Activated gamma-delta T cell treated with Interleukin-2 at 50 U/mL for 16 hours (primary cell): Measurements from ENCODE around the gene HNRNPCL4.
"Not testable (repeated sequence)": the region's sequence is repeated elsewhere in the genome, so short reads cannot be mapped to it uniquely, and the experiment has no call there.

Source experiments
- DNase-seq: peaks from one replicate; pipeline ENCODE4 v3.0.0-alpha.2; 2020

The HNRNPCL4 gene

DNA sequence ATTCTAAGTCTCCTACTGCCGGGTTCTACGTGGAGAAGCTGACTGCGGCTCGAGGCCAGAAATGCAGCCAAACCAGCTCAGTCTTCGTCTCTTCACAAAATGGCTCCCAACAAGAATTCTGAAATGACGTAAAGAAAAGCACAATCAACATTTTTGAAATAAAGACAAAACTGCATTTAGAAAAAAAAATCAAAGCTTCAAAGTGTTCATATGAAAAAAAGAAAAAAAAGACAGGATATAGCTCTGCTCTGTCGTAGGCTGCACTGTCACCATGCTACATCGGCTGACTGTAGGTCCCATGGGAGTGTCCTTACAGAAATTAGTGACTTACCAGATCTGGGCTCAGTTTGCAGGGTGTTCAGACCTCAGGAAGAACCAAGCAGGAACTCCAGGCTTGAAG lies at the start of gene HNRNPCL4:
HNRNPCL4 (minus strand) TSS at position 101 of the 400 bp plus-strand sequence. CDS start 164 bp downstream, outside the sequence.
- DNase-seq: not testable (repeated sequence)

DNA sequence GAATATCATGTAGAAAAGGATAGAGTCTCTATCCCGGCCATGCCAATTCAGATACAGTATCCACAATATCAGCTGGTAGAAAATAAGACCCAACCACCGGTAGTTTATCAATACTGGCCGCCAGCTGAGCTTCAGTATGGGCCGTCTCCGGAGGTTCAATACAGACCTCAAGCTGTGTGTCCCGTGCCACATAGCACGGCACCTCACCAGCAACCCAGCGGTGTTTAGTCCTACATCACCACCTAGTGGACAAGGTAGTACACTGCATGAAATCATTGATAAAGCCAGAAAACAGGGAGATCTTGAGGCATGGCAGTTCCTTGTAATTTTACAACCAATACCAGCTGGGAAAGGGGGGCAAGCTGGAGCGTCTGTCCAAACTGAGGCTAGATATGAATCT lies 43.3 kb upstream of the HNRNPCL4 start:
- not testable (repeated sequence) for DNase-seq

DNA sequence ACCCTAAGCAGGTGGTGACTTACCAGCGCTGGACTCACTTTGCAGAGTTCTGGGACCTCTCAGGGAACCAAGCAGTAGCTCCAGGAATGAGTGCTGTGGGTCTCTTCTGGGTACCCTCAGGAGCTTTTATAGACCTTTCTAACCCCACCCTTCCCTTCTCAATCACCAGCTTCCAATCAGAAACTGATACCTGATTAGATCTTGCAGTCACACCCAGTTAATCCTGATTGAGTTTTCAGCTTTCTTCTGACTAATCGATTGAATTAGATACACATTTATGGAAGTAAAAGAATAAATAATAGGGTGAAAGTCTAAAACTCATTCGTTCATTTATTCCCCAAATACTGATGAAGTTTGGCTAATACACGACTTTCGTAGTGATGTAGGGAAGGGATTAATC lies 35.9 kb upstream of the HNRNPCL4 start, which contains the start of gene PRAMEF13:
PRAMEF13 (minus strand) TSS at position 101 of the 400 bp plus-strand sequence. CDS start 1,820 bp downstream, outside the sequence.
- not testable (repeated sequence) for DNase-seq

DNA sequence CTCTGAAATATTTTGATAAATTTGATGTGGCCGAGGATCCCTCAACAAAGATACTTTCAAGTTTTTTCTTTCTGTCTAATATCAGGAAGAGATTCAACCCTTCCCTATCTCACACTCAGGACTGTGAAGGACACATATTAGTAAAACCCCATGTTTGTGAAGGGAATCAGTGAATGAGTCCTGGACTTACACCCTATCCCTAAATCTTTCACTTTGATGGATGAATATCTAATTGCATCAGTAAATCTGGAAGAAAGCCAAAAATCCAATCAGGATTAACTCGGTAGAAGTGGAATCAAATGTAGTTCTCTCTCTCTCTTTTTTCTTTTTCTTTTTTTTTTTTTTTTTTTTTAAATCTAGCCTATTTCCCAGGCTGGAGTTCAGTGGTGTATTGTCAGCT lies 6.1 kb upstream of the HNRNPCL4 start, which contains the start of gene PRAMEF9:
PRAMEF9 (plus strand) TSS at position 301 of the 400 bp plus-strand sequence. CDS start 3,433 bp downstream, outside the sequence.
- DNase-seq: not testable (repeated sequence)

DNA sequence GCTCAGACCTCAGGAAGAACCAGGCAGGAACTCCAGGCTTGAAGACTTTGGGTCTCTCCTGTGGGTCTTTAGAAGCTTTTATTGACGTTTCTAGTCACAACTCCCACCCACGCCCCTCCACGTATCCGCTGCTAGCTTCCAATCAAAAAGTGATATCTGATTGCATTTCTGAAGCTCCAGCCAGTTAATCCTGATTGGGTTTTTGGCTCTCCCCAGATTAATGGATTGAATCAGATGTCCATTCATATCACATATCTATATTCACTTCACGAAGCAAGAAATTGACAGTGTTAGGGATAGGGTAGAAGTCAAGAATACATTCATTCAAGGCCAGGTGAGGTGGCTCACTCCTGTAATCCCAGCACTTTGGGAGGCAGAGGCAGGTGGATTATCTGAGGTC lies 9.5 kb downstream of the HNRNPCL4 start, which contains the start of gene PRAMEF26:
PRAMEF26 (minus strand) TSS at position 101 of the 400 bp plus-strand sequence. CDS start 2,914 bp downstream, outside the sequence.
- DNase-seq: not testable (repeated sequence)

DNA sequence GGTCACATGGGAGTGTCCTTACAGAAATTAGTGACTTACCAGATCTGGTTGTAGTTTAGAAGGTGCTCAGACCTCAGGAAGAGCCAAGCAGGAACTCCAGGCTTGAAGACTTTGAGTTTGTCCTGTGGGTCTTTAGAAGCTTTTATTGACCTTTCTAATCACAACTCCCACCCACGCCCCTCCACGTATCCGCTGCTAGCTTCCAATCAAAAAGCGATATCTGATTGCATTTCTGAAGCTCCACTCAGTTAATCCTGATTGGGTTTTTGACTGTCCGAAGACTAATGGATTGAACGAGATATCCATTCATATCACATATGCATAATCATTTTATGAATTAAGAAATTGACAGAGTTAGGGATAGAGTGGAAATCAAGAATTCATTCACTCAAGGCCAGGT lies 48.7 kb downstream of the HNRNPCL4 start, which contains the start of gene HNRNPCL2:
HNRNPCL2 (minus strand) TSS at position 101 of the 400 bp plus-strand sequence. CDS start 454 bp downstream, outside the sequence.
- DNase-seq: not testable (repeated sequence)
